IPS-11a (cell line): Measurements from ENCODE around the gene LACTBL1.
"Not testable (repeated sequence)": the region's sequence is repeated elsewhere in the genome, so short reads cannot be mapped to it uniquely, and the experiment has no call there.

Source experiments
- H3K4me3 ChIP-seq: one replicate; pipeline ENCODE4 v1.5.1; 2013; ENCODE audit warnings: low read depth, low read length, control low read depth

The LACTBL1 gene

GRCh38 chr1:22972760-22973159, at the start of gene LACTBL1:
LACTBL1 (minus strand) TSS chr1:22972866; CDS start chr1:22972316, 550 bp downstream.
- H3K4me3 ChIP-seq = no peak within 1 kb of the TSS

DNA sequence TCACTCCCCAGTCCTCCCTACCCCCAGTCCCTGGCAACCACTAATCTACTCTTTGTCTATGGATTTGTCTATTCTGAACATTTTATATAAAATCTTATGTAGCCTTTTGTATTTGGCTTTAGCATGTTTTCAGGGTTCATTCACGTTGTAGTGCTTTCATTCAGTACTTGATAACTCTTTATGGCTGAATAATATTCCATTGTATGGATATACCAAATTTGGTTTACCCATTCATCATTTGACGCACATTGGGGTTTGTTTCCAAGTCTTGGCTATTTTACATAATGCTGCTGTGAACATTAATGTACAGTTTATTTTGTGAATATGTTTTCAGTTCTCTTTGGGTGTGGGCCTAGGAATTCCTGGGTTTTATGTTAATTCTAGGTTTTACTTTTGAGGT, 49.2 kb upstream of the LACTBL1 start:
- no peak overlapping the region for H3K4me3 ChIP-seq

DNA sequence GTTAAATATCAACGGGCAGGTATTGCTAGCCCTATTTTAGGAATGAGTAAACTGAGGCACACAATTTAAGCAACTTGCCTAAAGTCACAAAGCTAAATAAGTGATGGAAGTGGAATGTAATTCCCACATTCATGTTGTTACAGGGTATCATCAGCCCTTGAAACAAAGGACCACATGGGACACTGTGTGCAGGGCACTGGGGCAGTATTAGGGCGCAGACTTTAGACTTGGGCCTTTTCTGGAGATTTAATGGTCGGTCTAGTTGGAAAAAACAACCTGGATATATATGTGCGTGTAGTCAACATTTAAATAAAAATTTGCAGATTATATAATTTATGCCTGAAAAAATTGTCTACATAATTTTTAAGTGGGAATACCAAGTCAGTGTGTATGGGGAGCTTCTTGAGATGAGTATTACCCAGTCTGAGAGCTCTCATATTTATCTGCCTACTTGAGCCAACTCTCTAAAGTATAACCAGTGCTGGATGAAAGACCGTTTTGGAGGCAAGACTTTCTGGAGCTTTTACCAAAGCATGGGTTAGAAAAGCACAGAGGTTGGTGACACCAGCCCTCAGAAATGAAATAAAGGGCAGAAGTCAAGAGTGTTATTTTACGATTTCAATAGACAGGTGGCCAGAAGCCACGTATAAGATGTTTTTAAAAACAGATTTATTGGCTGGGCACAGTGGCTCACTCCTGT, 48.2 kb upstream of the LACTBL1 start:
- peak overlapping the region; percentile 99 for H3K4me3 ChIP-seq

DNA sequence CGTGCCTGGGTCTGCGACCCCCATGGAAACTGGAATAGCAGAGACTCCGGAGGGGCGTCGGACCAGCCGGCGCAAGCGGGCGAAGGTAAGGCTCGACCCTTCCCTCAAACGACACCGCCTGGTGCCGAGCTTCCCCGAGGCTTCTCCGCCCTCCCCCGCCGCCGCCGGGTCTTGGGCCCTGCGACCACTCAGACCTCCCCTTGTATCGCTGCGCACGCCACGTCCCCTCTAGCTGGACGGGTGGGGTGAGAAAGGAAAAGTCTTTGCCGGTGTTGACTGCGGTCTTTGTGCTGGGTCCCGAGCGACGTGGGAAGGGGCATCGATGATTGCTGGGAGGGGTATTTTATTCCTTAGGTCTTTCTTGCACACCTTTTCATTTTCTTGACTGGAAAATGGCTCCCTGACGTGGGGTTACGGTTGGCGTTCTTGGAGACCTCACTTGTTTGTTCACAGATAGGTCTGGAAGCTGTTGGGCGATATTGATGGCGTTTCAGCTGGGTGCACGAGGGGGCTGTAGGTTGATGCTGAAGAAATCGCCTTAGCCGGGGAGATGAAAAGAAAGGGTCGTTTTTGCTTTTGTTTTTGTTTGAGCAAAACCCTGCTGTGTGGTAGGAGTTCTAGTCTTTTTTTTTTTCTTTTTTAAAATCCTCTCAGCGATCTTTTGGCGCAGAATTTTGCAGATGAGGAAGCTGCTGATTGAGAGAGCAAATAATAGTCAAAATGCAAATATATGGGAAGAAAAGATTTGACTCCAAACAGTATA, 47.4 kb upstream of the LACTBL1 start:
- peak overlapping the region; percentile 99 for H3K4me3 ChIP-seq

- peak within 1 kb of the TSS; percentile 99 for H3K4me3 ChIP-seq
Observed at GRCh38 chr1:23019094-23019862, 46.6 kb upstream of the LACTBL1 start, which contains the start of gene KDM1A. KDM1A (plus strand) TSS chr1:23019468; CDS start chr1:23019597, 129 bp downstream.

DNA sequence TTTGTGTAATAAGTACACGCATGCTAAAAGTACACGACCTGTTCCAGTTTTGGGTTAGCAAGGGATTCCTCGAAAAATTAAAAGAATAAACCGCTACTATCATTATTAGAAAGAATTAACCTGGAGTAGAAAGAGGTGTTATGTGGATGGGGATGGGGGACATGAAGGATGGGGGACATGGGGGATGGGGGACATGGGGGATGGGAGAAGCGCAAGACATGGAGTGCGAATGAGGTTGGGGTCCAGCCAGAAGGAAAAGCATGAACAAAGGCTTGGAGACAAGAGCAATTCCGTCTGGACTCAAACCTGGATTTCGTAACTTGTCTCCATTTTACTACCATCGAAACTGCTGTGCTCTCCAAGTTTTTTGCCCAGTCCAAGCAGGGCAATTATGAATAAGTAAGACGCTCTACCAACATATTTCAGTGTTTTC, 46.0 kb upstream of the LACTBL1 start:
- H3K4me3 ChIP-seq = peak overlapping the region; percentile 99

DNA sequence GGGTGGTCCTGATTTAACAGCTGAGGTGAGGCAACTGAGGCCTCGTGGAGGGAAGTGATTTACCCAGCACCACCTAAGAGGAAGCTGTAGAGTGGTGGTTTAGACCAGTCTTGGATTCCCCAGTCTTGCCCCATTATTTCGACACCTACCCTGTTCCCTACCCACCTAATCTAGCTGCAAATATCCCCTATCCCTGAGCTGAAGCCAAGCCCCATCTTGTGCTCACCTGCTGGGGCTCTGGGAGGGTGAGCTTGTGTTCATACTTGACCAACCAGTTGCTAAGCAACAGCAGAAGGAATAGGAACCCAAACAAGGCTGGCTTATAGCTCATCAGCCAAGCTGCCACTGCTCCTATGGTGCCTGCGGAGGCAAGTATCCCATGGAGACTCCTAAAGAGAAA, 41.0 kb upstream of the LACTBL1 start:
- no peak overlapping the region for H3K4me3 ChIP-seq

GRCh38 chr1:23010025-23010424, 37.4 kb upstream of the LACTBL1 start:
- not testable (repeated sequence) for H3K4me3 ChIP-seq

DNA sequence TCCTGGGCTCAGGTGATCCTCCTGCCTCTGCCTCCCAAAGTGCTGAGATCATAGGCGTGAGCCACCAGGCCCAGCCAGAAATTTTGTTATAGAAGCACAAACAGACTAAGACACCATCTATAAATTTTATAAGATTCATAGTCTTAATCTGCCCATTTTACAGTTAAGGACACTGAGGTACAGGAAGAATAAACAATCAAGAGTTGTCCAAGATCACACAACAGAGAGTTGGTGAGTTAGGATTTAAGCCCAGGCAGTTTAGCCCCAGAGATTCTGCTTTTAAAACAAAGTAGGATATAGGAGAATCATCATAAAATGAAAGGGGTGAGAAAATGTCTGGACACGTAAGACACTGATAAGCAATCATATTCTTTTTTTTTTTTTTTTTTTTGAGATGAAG, 36.2 kb upstream of the LACTBL1 start:
- H3K4me3 ChIP-seq = no peak overlapping the region

DNA sequence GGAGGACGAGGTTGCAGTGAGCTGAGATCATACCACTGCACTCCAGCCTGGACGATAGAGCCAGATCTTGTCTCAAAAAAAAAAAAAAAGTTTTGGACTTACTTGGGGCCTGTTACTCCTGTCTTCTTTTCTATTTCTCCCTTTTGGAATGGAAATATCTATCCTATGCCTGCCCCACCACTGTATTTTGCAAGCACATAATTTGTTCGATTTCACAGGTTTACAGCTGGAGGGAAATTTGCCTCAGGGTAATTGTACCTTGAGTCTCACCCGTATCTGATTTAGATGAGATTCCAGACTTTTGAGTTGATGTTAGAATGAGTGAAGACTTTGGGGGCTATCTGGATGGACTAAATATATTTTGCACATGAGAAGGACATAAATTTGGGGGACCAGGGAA, 34.4 kb upstream of the LACTBL1 start:
- H3K4me3 ChIP-seq = no peak overlapping the region

DNA sequence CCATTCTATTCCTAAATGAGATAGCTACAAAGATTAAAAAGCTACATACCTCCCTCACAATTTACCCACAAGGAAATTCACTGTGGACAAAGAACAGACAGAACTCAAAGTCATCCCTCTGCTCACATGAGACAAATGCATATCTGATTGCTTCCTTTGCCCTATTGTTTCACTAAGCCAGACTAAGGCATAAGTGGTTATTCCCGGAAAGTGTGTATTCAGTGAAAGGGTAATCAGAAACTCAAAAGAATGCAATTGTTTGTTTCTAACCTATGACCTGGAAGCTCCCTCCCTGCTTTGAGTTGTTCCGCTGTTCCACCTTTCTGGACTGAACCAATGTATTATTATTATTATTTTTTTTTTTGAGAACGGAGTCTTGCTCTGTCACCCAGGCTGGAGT, 32.1 kb upstream of the LACTBL1 start:
- H3K4me3 ChIP-seq = not testable (repeated sequence)

GRCh38 chr1:23004112-23004511, 31.4 kb upstream of the LACTBL1 start:
- H3K4me3 ChIP-seq = no peak overlapping the region

DNA sequence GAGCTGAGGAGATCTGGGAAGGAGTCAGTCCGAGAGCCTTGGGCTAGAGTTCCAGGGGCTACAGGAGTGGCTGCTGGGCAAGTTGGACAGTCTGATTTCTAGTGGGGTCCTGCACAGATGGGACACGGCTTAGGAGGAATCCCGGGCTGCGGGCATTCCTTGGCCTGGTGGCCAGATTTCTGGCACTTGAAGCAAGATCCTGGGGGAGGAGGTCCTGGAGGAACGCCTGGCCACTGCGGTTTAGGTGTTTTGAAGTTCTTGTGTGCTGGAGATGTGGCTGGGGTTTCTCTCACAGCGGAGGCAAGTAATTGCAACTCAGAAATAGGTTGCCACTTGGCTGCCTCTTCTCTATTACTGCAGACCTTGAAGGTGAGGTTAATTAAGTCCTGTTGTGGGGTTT, 29.6 kb upstream of the LACTBL1 start:
- H3K4me3 ChIP-seq = not testable (repeated sequence)

GRCh38 chr1:23000133-23000532, 27.5 kb upstream of the LACTBL1 start:
- H3K4me3 ChIP-seq = not testable (repeated sequence)

DNA sequence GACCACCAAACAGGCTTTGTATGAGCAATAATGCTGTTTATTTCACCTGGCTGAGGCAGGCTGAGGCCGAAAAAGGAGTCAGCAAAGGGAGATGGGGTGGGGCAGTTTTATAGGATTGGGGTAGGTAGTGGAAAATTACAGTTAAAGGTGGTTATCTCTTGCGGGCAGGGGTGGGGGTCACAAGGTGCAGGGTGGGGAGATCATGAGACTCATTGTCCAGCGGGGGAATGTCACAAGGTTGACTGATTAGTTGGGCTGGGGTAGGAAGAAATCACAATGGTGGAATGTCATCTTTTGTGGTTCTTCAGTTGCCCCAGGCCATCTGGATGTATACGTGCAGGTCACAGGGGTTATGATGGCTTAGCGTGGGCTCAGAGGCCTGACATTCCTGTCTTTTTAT, 24.9 kb upstream of the LACTBL1 start:
- H3K4me3 ChIP-seq = not testable (repeated sequence)

- H3K4me3 ChIP-seq = no peak overlapping the region
Observed at GRCh38 chr1:22995774-22996173, 23.1 kb upstream of the LACTBL1 start.

DNA sequence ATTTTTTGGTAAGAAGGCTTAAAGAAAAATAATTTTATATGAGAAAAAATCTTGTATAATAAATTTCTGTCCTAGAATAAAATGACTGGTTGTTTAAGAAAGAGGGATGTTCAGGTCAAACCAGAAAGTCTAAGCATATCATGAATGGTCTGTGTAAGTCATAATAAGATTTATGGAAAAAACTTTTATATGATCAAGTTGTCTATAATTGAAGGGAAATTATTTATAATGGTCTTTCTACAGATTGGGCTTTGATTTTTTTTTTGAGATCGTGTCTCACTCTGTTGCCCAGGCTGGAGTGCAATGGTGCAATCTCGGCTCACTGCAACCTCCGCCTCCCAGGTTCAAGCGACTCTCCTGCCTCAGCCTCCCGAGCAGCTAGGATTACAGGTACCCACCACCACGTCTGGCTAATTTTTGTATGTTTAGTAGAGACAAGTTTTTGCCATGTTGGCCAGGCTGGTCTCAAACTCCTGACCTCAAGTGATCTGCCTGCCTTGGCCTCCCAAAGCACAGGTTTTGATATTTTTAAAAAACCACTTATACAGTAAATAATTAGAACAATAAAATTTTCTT, 20.6 kb upstream of the LACTBL1 start:
- H3K4me3 ChIP-seq = not testable (repeated sequence)

GRCh38 chr1:22992384-22992783, 19.7 kb upstream of the LACTBL1 start:
- not testable (repeated sequence) for H3K4me3 ChIP-seq

GRCh38 chr1:22983944-22984343, 11.3 kb upstream of the LACTBL1 start:
- no peak overlapping the region for H3K4me3 ChIP-seq

GRCh38 chr1:22980471-22980790, 7.8 kb upstream of the LACTBL1 start:
- H3K4me3 ChIP-seq = not testable (repeated sequence)

GRCh38 chr1:22978299-22978698, 5.6 kb upstream of the LACTBL1 start:
- no peak overlapping the region for H3K4me3 ChIP-seq
